ENCODE data around the gene MESD. TPM values are rescaled to one million over a fixed set of nuclear protein-coding genes. Genes with fewer than 3 reads are reported as not detected.

Gene MESD
- total RNA-seq, 4 donors from 2014 or later: 14.1 to 38.2 (median 24.7) TPM

DNA sequence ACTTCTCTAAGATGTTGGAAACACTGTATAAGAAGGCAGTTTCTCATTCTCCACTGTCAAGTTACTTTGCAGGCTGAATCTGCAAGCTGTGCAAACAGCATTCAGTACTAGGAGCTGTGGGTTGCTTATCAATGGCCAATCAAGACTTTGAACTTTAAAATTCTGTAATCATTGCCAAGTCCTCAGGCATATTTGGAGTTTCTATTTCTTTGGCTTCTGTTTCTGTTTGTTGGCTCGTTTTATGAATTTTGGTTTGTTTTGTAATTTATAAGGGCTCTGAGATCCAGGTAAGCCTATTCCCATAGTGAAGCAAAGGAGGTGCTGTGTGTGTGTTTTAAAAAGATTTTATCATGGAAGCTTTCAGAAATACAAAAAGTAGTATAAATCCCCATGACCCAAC is 43.2 kb upstream of the MESD start:
- no peaks in the 10 kb centered on the region for H3K27me3 ChIP-seq
- H3K4me3 ChIP-seq: no peak overlapping the region
- H3K36me3 ChIP-seq: no peaks in the 10 kb centered on the region
- DNase-seq (ENCODE audit: low spot score in 2 of 2): no peak
- H3K27ac ChIP-seq: no peak overlapping the region
- TF ChIP-seq EP300 (IDR thresholded peaks at IDR 0.05) (no peak), CTCF (IDR thresholded peaks at IDR 0.05) (no peak), POLR2A (IDR thresholded peaks at IDR 0.05) (no peak), POLR2AphosphoS5 (IDR thresholded peaks at IDR 0.05) (no peak)
- no peaks in the 10 kb centered on the region for H3K9me3 ChIP-seq
- peaks cover 18% of the 10 kb centered on the region for H3K4me1 ChIP-seq
- 10% methylated on average over 1 of the region's 1 CpG for WGBS

GRCh38 chr15:81032355-81032754 is 42.7 kb upstream of the MESD start:
- DNase-seq (ENCODE audit: low spot score in 2 of 2): no peak
- H3K36me3 ChIP-seq: no peaks in the 10 kb centered on the region
- peaks cover 18% of the 10 kb centered on the region for H3K4me1 ChIP-seq
- WGBS: 66% methylated on average over 4 of the region's 4 CpGs
- no peaks in the 10 kb centered on the region for H3K27me3 ChIP-seq
- H3K4me3 ChIP-seq: no peak overlapping the region
- TF ChIP-seq CTCF (IDR thresholded peaks at IDR 0.05) (no peak), POLR2A (IDR thresholded peaks at IDR 0.05) (no peak), EP300 (IDR thresholded peaks at IDR 0.05) (no peak), POLR2AphosphoS5 (IDR thresholded peaks at IDR 0.05) (no peak)
- no peaks in the 10 kb centered on the region for H3K9me3 ChIP-seq
- no peak overlapping the region for H3K27ac ChIP-seq

GRCh38 chr15:81031203-81031602 is 41.6 kb upstream of the MESD start:
- peaks cover 18% of the 10 kb centered on the region for H3K4me1 ChIP-seq
- TF ChIP-seq EP300 (IDR thresholded peaks at IDR 0.05): no peak
- no peak for TF ChIP-seq POLR2AphosphoS5 (IDR thresholded peaks at IDR 0.05)
- TF ChIP-seq POLR2A (IDR thresholded peaks at IDR 0.05): no peak
- no peak for TF ChIP-seq CTCF (IDR thresholded peaks at IDR 0.05)
- 83% methylated on average over 4 of the region's 4 CpGs for WGBS
- no peaks in the 10 kb centered on the region for H3K36me3 ChIP-seq
- no peaks in the 10 kb centered on the region for H3K27me3 ChIP-seq
- no peak for DNase-seq (ENCODE audit: low spot score in 2 of 2)
- no peak overlapping the region for H3K27ac ChIP-seq
- H3K4me3 ChIP-seq: no peak overlapping the region
- H3K9me3 ChIP-seq: no peaks in the 10 kb centered on the region

DNA sequence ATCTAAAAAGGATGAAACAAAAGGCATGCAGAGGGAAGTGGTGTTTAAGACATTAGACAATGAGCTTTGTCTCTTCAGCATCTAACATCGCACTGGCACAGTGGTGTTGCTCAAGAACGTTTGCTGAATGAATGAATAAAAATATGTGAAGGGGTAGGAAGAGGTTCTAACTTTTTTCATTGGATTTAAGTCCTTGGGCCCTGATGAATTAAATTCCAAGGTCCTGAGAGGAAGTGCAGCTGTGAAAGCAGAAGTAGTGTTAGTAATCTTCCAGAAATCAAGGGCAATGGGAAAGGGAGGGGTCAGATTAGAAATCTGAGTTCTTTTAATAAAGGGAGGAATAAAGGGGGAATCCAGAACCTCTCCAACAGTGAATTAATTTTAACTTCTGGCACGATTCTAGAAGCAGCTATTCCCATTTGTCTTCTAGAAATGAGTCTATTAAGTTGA is 40.7 kb upstream of the MESD start:
- Histone ChIP-seq H3K27ac (no peak overlapping the region), H3K27me3 (no peaks in the 10 kb centered on the region), H3K9me3 (no peaks in the 10 kb centered on the region), H3K36me3 (no peaks in the 10 kb centered on the region), H3K4me3 (no peak overlapping the region), H3K4me1 (peaks cover 18% of the 10 kb centered on the region)
- 75% methylated on average over 3 of the region's 3 CpGs for WGBS
- no peak for DNase-seq (ENCODE audit: low spot score in 2 of 2)
- no peak for TF ChIP-seq CTCF (IDR thresholded peaks at IDR 0.05)
- no peak for TF ChIP-seq POLR2A (IDR thresholded peaks at IDR 0.05)
- TF ChIP-seq EP300 (IDR thresholded peaks at IDR 0.05): no peak
- TF ChIP-seq POLR2AphosphoS5 (IDR thresholded peaks at IDR 0.05): no peak

DNA sequence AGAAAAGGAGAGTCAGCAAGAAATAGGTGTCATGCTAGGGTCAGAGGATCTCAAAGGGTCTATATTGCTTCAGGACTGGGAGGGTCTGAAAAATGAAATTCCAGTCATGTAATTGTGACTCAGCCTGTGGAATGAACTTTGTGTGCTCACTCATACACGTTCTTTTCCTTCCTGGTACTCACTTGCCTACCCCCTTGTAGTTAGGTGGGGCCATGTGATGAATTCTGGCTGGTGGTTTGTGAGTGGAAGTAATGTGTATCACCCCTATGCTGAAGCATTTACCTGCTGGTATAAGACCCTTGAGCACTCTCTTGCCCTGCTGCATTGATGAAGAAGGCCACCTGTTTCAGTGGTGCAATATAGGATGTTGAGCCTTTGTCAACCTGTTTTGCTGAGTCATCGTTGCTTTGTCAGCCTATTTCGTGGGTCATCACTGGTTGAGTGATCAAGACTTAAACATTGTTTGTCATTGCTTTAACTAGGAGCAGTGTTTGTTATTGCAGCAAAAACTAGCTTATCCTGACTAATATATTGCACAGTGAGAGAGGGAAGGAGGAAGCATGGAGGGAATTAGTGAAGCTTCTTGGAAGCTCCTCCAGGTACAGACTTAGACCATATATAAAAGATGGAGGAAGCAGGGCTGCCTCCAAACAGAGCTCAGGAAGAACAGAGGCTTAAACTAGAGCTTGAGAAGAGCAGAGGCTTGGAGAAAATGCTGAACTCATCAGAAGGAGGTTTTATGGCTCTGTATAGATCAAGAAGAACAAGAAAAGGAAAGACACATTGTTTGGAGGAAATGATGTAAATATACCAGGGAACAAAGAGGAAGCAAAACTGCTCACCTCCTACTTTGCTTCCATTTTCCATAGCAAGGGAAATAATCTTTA is 40.0 kb upstream of the MESD start:
- H3K4me3 ChIP-seq: no peak overlapping the region
- no peak overlapping the region for H3K27ac ChIP-seq
- H3K9me3 ChIP-seq: no peaks in the 10 kb centered on the region
- no peaks in the 10 kb centered on the region for H3K36me3 ChIP-seq
- H3K27me3 ChIP-seq: no peaks in the 10 kb centered on the region
- DNase-seq (ENCODE audit: low spot score in 2 of 2): no peak
- TF ChIP-seq EP300 (IDR thresholded peaks at IDR 0.05) (no peak), POLR2AphosphoS5 (IDR thresholded peaks at IDR 0.05) (no peak), CTCF (IDR thresholded peaks at IDR 0.05) (no peak), POLR2A (IDR thresholded peaks at IDR 0.05) (no peak)
- WGBS: 68% methylated on average over 3 of the region's 3 CpGs
- H3K4me1 ChIP-seq: peaks cover 18% of the 10 kb centered on the region
